ENCODE measurements around the gene SH3GL1. TPM values are rescaled to one million over a fixed set of nuclear protein-coding genes. Genes with fewer than 3 reads are reported as not detected.

The SH3GL1 gene
- total and polyA plus RNA-seq, 9 of the 15 experiments (the other 6 are each of a cell fraction or from before 2014, with no cell fraction given) = 1.7 to 75.3 (median 25.7) TPM

DNA sequence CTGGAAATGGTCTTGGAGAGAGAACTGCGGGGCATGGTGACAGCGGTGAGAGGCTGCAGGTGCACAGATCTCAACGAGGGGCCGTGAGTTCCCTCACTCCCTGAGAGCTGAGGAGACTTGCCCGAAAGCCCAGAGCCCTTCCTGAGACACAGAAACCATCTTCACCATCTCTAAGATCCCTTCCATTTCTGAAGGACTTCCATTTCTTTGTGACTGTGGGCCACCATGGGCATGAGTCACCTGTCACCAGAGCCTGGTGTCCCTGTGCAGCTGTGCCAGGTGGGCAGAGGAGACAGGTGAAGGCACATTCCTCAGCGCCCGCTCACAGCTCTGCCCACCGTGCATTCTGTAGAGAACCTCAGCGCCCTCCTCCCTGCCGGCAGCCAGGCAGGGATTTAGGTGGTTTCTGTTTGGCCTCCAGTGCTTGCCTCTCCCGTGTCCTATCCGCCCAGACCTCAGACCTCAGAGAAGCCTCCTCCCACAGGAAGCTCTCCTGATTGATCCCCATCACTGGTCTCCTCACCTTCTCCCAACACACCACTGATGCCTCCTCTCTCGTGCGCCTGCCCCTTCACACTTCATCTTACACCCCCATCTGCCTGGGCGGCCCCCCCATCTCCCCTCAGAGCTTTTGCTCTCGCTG, 24.2 kb downstream of the SH3GL1 start (continued):
- TF ChIP-seq ELF4 (CRISPR knock-in tag; IDR thresholded peaks at IDR 0.05) (0 out of 2 replicates have a peak, but pooled peaks have one; percentile 28), ATF1 (CRISPR knock-in tag; IDR thresholded peaks at IDR 0.05) (no peak), ATF1 (tag; IDR thresholded peaks at IDR 0.05) (peak; percentile 57; the same call in 1 of the 2 replicates), BRD9 (IDR thresholded peaks at IDR 0.05; ENCODE audit: low read depth, partially characterized antibody) (no peak), CAMTA2 (CRISPR knock-in tag; conservative IDR thresholded peaks at IDR 0.05) (no peak), ZFPM2 (CRISPR knock-in tag; IDR thresholded peaks at IDR 0.05) (no peak), MXI1 (IDR thresholded peaks at IDR 0.05; ENCODE audit: low read depth, low read length) (no peak), DMBX1 (CRISPR knock-in tag; IDR thresholded peaks at IDR 0.05; ENCODE audit: borderline replicate concordance) (no peak), SIX5 (IDR thresholded peaks at IDR 0.05; ENCODE audit: borderline replicate concordance in 1 of 2, insufficient read depth in 1 of 2, low read depth in 1 of 2, low read length in 2 of 2) (no peak)
- TF ChIP-seq, protein P1, sequence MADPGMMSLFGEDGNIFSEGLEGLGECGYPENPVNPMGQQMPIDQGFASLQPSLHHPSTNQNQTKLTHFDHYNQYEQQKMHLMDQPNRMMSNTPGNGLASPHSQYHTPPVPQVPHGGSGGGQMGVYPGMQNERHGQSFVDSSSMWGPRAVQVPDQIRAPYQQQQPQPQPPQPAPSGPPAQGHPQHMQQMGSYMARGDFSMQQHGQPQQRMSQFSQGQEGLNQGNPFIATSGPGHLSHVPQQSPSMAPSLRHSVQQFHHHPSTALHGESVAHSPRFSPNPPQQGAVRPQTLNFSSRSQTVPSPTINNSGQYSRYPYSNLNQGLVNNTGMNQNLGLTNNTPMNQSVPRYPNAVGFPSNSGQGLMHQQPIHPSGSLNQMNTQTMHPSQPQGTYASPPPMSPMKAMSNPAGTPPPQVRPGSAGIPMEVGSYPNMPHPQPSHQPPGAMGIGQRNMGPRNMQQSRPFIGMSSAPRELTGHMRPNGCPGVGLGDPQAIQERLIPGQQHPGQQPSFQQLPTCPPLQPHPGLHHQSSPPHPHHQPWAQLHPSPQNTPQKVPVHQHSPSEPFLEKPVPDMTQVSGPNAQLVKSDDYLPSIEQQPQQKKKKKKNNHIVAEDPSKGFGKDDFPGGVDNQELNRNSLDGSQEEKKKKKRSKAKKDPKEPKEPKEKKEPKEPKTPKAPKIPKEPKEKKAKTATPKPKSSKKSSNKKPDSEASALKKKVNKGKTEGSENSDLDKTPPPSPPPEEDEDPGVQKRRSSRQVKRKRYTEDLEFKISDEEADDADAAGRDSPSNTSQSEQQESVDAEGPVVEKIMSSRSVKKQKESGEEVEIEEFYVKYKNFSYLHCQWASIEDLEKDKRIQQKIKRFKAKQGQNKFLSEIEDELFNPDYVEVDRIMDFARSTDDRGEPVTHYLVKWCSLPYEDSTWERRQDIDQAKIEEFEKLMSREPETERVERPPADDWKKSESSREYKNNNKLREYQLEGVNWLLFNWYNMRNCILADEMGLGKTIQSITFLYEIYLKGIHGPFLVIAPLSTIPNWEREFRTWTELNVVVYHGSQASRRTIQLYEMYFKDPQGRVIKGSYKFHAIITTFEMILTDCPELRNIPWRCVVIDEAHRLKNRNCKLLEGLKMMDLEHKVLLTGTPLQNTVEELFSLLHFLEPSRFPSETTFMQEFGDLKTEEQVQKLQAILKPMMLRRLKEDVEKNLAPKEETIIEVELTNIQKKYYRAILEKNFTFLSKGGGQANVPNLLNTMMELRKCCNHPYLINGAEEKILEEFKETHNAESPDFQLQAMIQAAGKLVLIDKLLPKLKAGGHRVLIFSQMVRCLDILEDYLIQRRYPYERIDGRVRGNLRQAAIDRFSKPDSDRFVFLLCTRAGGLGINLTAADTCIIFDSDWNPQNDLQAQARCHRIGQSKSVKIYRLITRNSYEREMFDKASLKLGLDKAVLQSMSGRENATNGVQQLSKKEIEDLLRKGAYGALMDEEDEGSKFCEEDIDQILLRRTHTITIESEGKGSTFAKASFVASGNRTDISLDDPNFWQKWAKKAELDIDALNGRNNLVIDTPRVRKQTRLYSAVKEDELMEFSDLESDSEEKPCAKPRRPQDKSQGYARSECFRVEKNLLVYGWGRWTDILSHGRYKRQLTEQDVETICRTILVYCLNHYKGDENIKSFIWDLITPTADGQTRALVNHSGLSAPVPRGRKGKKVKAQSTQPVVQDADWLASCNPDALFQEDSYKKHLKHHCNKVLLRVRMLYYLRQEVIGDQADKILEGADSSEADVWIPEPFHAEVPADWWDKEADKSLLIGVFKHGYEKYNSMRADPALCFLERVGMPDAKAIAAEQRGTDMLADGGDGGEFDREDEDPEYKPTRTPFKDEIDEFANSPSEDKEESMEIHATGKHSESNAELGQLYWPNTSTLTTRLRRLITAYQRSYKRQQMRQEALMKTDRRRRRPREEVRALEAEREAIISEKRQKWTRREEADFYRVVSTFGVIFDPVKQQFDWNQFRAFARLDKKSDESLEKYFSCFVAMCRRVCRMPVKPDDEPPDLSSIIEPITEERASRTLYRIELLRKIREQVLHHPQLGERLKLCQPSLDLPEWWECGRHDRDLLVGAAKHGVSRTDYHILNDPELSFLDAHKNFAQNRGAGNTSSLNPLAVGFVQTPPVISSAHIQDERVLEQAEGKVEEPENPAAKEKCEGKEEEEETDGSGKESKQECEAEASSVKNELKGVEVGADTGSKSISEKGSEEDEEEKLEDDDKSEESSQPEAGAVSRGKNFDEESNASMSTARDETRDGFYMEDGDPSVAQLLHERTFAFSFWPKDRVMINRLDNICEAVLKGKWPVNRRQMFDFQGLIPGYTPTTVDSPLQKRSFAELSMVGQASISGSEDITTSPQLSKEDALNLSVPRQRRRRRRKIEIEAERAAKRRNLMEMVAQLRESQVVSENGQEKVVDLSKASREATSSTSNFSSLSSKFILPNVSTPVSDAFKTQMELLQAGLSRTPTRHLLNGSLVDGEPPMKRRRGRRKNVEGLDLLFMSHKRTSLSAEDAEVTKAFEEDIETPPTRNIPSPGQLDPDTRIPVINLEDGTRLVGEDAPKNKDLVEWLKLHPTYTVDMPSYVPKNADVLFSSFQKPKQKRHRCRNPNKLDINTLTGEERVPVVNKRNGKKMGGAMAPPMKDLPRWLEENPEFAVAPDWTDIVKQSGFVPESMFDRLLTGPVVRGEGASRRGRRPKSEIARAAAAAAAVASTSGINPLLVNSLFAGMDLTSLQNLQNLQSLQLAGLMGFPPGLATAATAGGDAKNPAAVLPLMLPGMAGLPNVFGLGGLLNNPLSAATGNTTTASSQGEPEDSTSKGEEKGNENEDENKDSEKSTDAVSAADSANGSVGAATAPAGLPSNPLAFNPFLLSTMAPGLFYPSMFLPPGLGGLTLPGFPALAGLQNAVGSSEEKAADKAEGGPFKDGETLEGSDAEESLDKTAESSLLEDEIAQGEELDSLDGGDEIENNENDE (IDR thresholded peaks at IDR 0.05; ENCODE audit: low read depth, low read length) = no peak
- TF ChIP-seq, protein P2, sequence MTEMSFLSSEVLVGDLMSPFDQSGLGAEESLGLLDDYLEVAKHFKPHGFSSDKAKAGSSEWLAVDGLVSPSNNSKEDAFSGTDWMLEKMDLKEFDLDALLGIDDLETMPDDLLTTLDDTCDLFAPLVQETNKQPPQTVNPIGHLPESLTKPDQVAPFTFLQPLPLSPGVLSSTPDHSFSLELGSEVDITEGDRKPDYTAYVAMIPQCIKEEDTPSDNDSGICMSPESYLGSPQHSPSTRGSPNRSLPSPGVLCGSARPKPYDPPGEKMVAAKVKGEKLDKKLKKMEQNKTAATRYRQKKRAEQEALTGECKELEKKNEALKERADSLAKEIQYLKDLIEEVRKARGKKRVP (CRISPR knock-in tag; IDR thresholded peaks at IDR 0.05) = peak; percentile 74
- TF ChIP-seq, protein P3, sequence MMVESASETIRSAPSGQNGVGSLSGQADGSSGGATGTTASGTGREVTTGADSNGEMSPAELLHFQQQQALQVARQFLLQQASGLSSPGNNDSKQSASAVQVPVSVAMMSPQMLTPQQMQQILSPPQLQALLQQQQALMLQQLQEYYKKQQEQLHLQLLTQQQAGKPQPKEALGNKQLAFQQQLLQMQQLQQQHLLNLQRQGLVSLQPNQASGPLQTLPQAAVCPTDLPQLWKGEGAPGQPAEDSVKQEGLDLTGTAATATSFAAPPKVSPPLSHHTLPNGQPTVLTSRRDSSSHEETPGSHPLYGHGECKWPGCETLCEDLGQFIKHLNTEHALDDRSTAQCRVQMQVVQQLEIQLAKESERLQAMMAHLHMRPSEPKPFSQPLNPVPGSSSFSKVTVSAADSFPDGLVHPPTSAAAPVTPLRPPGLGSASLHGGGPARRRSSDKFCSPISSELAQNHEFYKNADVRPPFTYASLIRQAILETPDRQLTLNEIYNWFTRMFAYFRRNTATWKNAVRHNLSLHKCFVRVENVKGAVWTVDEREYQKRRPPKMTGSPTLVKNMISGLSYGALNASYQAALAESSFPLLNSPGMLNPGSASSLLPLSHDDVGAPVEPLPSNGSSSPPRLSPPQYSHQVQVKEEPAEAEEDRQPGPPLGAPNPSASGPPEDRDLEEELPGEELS (CRISPR knock-in tag; IDR thresholded peaks at IDR 0.05; ENCODE audit: borderline replicate concordance) = no peak

All from K562 (cell line).